GM19025 (cell line): ENCODE measurements around the gene MAPKAPK3.
A peak's percentile ranks its signal among the peaks of the same experiment; 100 is the strongest.

Source experiments
- ATAC-seq: cut with Tn5 transposase; IDR thresholded peaks from one replicate; pipeline ENCODE4 v1.9.1; 2021; ENCODE audit warnings: mild to moderate bottlenecking, low read depth, moderate library complexity; ENCODE audit not compliant: unreplicated experiment

MAPKAPK3 gene

GRCh38 chr3:50617096-50617791 is at the start of gene MAPKAPK3:
Gene MAPKAPK3, plus strand, starts transcription at chr3:50617151. Its CDS starts 415 bp downstream, at chr3:50617566.
- peak; percentile 11 for ATAC-seq

- ATAC-seq: peak; percentile 82
Measured at GRCh38 chr3:50567386-50568167, 49.4 kb upstream of the MAPKAPK3 start, which contains the start of gene C3orf18. Gene C3orf18, minus strand, starts transcription at chr3:50567747. Its CDS starts 2,048 bp downstream, at chr3:50565699.

- peak; percentile 50 for ATAC-seq
Measured at GRCh38 chr3:50568947-50569749, 47.8 kb upstream of the MAPKAPK3 start, which contains the start of gene HEMK1. Gene HEMK1, plus strand, starts transcription at chr3:50569522. Its CDS starts 1,583 bp downstream, at chr3:50571105.

GRCh38 chr3:50570508-50571279 is 46.3 kb upstream of the MAPKAPK3 start:
- no peak for ATAC-seq

- ATAC-seq: no peak
Measured at GRCh38 chr3:50571486-50571885, 45.5 kb upstream of the MAPKAPK3 start.

- no peak for ATAC-seq
Measured at GRCh38 chr3:50572158-50572557, 44.8 kb upstream of the MAPKAPK3 start.

- no peak for ATAC-seq
Measured at GRCh38 chr3:50572801-50573371, 44.1 kb upstream of the MAPKAPK3 start.

- ATAC-seq: no peak
Measured at GRCh38 chr3:50573566-50574443, 43.1 kb upstream of the MAPKAPK3 start.

- no peak for ATAC-seq
Measured at GRCh38 chr3:50574444-50574831, 42.5 kb upstream of the MAPKAPK3 start.

- no peak for ATAC-seq
Measured at GRCh38 chr3:50575372-50575771, 41.6 kb upstream of the MAPKAPK3 start.

- ATAC-seq: no peak
Measured at GRCh38 chr3:50577348-50577747, 39.6 kb upstream of the MAPKAPK3 start.

- no peak for ATAC-seq
Measured at GRCh38 chr3:50580683-50581458, 36.1 kb upstream of the MAPKAPK3 start.

GRCh38 chr3:50581459-50581842 is 35.5 kb upstream of the MAPKAPK3 start:
- ATAC-seq: no peak

- ATAC-seq: no peak
Measured at GRCh38 chr3:50582083-50582482, 34.9 kb upstream of the MAPKAPK3 start.

- no peak for ATAC-seq
Measured at GRCh38 chr3:50583897-50584296, 33.1 kb upstream of the MAPKAPK3 start.

- ATAC-seq: no peak
Measured at GRCh38 chr3:50584391-50584790, 32.6 kb upstream of the MAPKAPK3 start.

- ATAC-seq: no peak
Measured at GRCh38 chr3:50585919-50586762, 30.8 kb upstream of the MAPKAPK3 start.
